ENCODE data around the gene RHEBL1.

DNA sequence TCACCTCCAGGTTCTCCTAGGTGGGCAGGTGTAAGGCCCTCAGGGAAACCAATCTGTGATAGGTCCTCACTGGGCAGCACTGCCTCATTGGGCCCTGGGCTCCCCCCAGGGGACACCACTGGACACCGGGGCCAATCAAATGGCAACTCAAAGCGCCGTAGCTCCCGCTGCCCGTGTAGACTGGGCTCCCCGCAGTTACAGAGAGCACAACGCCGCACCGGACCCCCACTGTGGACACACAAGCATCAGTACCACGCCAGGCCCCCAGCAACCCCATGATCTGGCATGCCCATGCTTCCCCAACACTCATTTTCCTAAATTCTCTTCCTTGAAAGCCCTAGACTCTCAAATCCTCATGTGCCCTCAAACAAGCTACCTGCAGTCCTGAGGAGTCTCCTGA, 15.3 kb downstream of the RHEBL1 start:
- TF ChIP-seq, protein P1, sequence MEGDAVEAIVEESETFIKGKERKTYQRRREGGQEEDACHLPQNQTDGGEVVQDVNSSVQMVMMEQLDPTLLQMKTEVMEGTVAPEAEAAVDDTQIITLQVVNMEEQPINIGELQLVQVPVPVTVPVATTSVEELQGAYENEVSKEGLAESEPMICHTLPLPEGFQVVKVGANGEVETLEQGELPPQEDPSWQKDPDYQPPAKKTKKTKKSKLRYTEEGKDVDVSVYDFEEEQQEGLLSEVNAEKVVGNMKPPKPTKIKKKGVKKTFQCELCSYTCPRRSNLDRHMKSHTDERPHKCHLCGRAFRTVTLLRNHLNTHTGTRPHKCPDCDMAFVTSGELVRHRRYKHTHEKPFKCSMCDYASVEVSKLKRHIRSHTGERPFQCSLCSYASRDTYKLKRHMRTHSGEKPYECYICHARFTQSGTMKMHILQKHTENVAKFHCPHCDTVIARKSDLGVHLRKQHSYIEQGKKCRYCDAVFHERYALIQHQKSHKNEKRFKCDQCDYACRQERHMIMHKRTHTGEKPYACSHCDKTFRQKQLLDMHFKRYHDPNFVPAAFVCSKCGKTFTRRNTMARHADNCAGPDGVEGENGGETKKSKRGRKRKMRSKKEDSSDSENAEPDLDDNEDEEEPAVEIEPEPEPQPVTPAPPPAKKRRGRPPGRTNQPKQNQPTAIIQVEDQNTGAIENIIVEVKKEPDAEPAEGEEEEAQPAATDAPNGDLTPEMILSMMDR (optimal IDR thresholded peaks at IDR 0.05 in 1 of 3, IDR thresholded peaks at IDR 0.05 in 1 of 3, conservative IDR thresholded peaks at IDR 0.05 in 1 of 3; ENCODE audit: extremely low read depth in 1 of 3, insufficient read depth in 2 of 3, low read length in 3 of 3) = no peak
- no peak for TF ChIP-seq EZH2 (IDR thresholded peaks at IDR 0.05; ENCODE audit: low read length)

All from keratinocyte (primary cell).